Natural killer cell (primary cell): ENCODE measurements around the gene LIPF. TPM values are rescaled to one million over a fixed set of nuclear protein-coding genes. Genes with fewer than 3 reads are reported as not detected.

ENCODE experiments used
- ATAC-seq, 3 donors: fragments of 150-1000 bp in 2 of 3; fragments of 200-7000 bp in 1 of 3; cut with Tn5 transposase; 1 replicate in 1 of 3; 2 replicates in 2 of 3; pipeline ENCODE4 v1.10.0; 2021; ENCODE audit warnings: mild to moderate bottlenecking in 2 of 3, moderate library complexity in 2 of 3
- DNase-seq, 2 donors: peaks; one replicate each; pipeline versions ENCODE4 v3.0.0 to v3.0.0-alpha.2; 2013 to 2021; ENCODE audit warnings: mixed read lengths in 1 of 2
- H3K27ac ChIP-seq: one replicate; pipeline ENCODE4 v1.5.1; 2013; ENCODE audit warnings: mild to moderate bottlenecking, low read length
- H3K27me3 ChIP-seq: one replicate; pipeline ENCODE4 v1.6.1; 2013; ENCODE audit warnings: low read length; ENCODE audit not compliant: control insufficient read depth, insufficient read depth
- H3K36me3 ChIP-seq: one replicate; pipeline ENCODE4 v1.6.1; 2013; ENCODE audit warnings: low read length; ENCODE audit not compliant: control insufficient read depth, insufficient read depth
- H3K4me1 ChIP-seq: one replicate; pipeline ENCODE4 v1.6.1; 2013; ENCODE audit warnings: low read length; ENCODE audit not compliant: control insufficient read depth, insufficient read depth
- H3K4me3 ChIP-seq: one replicate; pipeline ENCODE4 v1.5.1; 2013; ENCODE audit warnings: low read length
- H3K9me3 ChIP-seq: one replicate; pipeline ENCODE4 v1.6.1; 2013; ENCODE audit warnings: low read length; ENCODE audit not compliant: control insufficient read depth, insufficient read depth
- H3K27ac Mint-ChIP-seq, 2 donors: one replicate each; pipeline ENCODE4 v1.8.0; 2022; ENCODE audit warnings: mild to moderate bottlenecking in 2 of 2, mixed read lengths in 2 of 2, moderate library complexity in 1 of 2
- H3K27me3 Mint-ChIP-seq, 2 donors: one replicate each; pipeline ENCODE4 v1.8.0; 2022; ENCODE audit warnings: low read depth in 2 of 2, mixed read lengths in 2 of 2
- H3K36me3 Mint-ChIP-seq: one replicate; pipeline ENCODE4 v1.8.0; 2022; ENCODE audit warnings: mixed read lengths
- H3K4me1 Mint-ChIP-seq, 2 donors: one replicate each; pipeline ENCODE4 v1.8.0; 2022; ENCODE audit warnings: mixed read lengths in 2 of 2
- H3K4me3 Mint-ChIP-seq: one replicate; pipeline ENCODE4 v1.8.0; 2022; ENCODE audit warnings: mild to moderate bottlenecking, moderate library complexity, mixed read lengths
- H3K9me3 Mint-ChIP-seq, 2 donors: one replicate each; pipeline ENCODE4 v1.8.0; 2022; ENCODE audit warnings: mixed read lengths in 2 of 2
- WGBS: methylation state at CpG from one replicate; pipeline ENCODE4 v1.1.7; 2013; ENCODE audit warnings: missing lambda C conversion rate; ENCODE audit not compliant: insufficient coverage; 5-methylcytosine and 5-hydroxymethylcytosine counted together
- intact Hi-C: fragments of 100-400 bp; cut with micrococcal nuclease; formaldehyde crosslinking; loops from one replicate; pipeline ENCODE4 v1.14.2; 2022
- total RNA-seq, 4 donors: library from RNA; stranded (reverse); fragments of 120-200 nt in 1 of 4; gene quantifications; one replicate each; pipeline versions ENCODE4 v1.2.3 to v1.2.4, GENCODE V29; 2013 to 2022
- TF ChIP-seq, protein P1 (sequence below): fragments of 200-600 bp; IDR thresholded peaks from one replicate; pipeline ENCODE4 v1.8.0; 2022; ENCODE audit warnings: antibody characterized with exemption

LIPF gene
- total RNA-seq, 3 donors from 2014 or later (not counting 1 experiment from before 2014, with no cell fraction given): not detected

DNA sequence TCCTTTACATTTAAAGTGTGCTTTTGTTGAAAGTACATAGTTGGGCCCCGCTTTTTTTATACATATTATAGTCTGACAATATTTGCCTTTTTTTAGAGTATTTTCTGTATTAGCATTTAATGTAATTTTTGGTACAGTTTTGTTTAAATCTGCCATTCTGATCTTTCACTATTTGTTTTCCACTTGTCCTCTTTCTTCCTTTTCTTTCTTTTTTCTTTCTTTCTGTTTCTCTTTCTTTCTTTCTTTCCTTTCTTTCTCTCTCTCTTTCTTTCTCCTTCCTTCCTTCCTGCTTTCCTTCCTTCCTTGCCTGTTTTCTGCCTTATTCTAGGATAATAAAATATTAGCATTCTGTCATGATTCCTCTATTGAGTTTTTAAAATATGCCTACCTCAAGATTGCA, 51.3 kb downstream of the LIPF start:
- no peaks in the 10 kb centered on the region for H3K36me3 ChIP-seq
- ATAC-seq (no peak), DNase-seq (no peak)
- H3K27me3 ChIP-seq: no peaks in the 10 kb centered on the region
- H3K9me3 Mint-ChIP-seq: no peaks in the 10 kb centered on the region
- no peaks in the 10 kb centered on the region for H3K4me1 Mint-ChIP-seq
- H3K4me3 Mint-ChIP-seq: no peak overlapping the region
- TF ChIP-seq, protein P1, sequence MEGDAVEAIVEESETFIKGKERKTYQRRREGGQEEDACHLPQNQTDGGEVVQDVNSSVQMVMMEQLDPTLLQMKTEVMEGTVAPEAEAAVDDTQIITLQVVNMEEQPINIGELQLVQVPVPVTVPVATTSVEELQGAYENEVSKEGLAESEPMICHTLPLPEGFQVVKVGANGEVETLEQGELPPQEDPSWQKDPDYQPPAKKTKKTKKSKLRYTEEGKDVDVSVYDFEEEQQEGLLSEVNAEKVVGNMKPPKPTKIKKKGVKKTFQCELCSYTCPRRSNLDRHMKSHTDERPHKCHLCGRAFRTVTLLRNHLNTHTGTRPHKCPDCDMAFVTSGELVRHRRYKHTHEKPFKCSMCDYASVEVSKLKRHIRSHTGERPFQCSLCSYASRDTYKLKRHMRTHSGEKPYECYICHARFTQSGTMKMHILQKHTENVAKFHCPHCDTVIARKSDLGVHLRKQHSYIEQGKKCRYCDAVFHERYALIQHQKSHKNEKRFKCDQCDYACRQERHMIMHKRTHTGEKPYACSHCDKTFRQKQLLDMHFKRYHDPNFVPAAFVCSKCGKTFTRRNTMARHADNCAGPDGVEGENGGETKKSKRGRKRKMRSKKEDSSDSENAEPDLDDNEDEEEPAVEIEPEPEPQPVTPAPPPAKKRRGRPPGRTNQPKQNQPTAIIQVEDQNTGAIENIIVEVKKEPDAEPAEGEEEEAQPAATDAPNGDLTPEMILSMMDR: no peak
- H3K27ac Mint-ChIP-seq: no peak overlapping the region
- intact Hi-C loops: no loop called here
- no peak overlapping the region for H3K4me3 ChIP-seq
- no peaks in the 10 kb centered on the region for H3K4me1 ChIP-seq
- H3K27me3 Mint-ChIP-seq: peaks cover 14% of the 10 kb centered on the region in 2 donors
- no peaks in the 10 kb centered on the region for H3K36me3 Mint-ChIP-seq
- no CpG with 5 or more reads among the region's 1 CpG for WGBS
- H3K27ac ChIP-seq: no peak overlapping the region
- H3K9me3 ChIP-seq: no peaks in the 10 kb centered on the region

DNA sequence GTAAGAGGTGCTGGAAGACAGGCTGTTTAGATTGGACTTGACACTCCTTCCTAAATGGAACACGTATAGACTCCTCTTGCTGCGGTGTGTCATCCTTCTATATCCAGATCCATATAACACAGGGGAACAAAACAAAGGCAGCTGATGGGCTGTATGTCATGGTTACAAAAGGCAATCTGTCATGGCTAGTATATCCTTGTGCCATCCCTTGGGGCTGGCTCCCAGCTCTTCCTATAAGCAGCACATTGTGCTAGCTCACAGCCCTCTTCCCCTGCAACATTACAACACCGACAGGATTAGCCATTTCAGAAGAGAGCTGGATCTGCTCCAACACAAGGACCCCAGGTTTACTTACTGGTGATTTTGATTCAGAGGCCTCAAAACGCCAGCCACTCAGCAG, 57.1 kb downstream of the LIPF start:
- Mint-ChIP-seq H3K36me3 (no peaks in the 10 kb centered on the region), H3K27me3 (peaks cover 0 to 10% of the 10 kb centered on the region in 2 donors), H3K27ac (no peak overlapping the region), H3K4me1 (peaks cover 6 to 7% of the 10 kb centered on the region in 2 donors), H3K9me3 (no peaks in the 10 kb centered on the region), H3K4me3 (no peak overlapping the region)
- TF ChIP-seq, protein P1: no peak
- DNase-seq: no peak
- no peak overlapping the region for H3K4me3 ChIP-seq
- intact Hi-C loops: no loop called here
- H3K27me3 ChIP-seq: no peaks in the 10 kb centered on the region
- 94% methylated on average over 4 of the region's 4 CpGs for WGBS
- no peaks in the 10 kb centered on the region for H3K36me3 ChIP-seq
- ATAC-seq: no peak
- H3K27ac ChIP-seq: no peak overlapping the region
- no peaks in the 10 kb centered on the region for H3K9me3 ChIP-seq
- no peaks in the 10 kb centered on the region for H3K4me1 ChIP-seq

DNA sequence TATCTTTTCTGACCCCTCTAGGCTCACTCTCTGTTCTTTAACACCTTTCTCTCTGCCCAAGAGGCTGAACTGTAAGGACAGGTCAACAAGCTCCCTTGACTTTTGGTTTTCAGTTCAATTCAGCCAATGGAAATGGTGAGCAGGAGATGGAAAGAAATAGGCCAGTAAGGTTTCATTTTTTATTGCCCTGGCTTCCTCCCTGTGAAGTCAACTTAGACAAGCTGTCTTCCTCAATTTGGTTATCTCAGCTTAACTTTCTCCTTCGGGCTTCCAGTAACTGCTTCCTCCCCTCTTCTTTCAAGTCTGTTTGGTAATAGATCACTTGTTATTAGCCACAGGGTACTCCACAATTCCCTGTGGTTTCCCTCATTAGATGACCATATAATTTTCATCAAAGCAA, 61.6 kb downstream of the LIPF start:
- no peak for ATAC-seq
- TF ChIP-seq, protein P1: no peak
- no peak overlapping the region for H3K27ac Mint-ChIP-seq
- H3K9me3 Mint-ChIP-seq: no peaks in the 10 kb centered on the region
- Histone ChIP-seq H3K4me3 (no peak overlapping the region), H3K36me3 (no peaks in the 10 kb centered on the region), H3K27me3 (no peaks in the 10 kb centered on the region), H3K9me3 (no peaks in the 10 kb centered on the region), H3K4me1 (no peaks in the 10 kb centered on the region), H3K27ac (no peak overlapping the region)
- no peak for DNase-seq
- no peaks in the 10 kb centered on the region for H3K36me3 Mint-ChIP-seq
- intact Hi-C loops: no loop called here
- peaks cover 6 to 7% of the 10 kb centered on the region in 2 donors for H3K4me1 Mint-ChIP-seq
- WGBS: 6% methylated on average over 1 of the region's 1 CpG
- H3K27me3 Mint-ChIP-seq: peaks cover 0 to 3% of the 10 kb centered on the region in 2 donors
- H3K4me3 Mint-ChIP-seq: no peak overlapping the region

DNA sequence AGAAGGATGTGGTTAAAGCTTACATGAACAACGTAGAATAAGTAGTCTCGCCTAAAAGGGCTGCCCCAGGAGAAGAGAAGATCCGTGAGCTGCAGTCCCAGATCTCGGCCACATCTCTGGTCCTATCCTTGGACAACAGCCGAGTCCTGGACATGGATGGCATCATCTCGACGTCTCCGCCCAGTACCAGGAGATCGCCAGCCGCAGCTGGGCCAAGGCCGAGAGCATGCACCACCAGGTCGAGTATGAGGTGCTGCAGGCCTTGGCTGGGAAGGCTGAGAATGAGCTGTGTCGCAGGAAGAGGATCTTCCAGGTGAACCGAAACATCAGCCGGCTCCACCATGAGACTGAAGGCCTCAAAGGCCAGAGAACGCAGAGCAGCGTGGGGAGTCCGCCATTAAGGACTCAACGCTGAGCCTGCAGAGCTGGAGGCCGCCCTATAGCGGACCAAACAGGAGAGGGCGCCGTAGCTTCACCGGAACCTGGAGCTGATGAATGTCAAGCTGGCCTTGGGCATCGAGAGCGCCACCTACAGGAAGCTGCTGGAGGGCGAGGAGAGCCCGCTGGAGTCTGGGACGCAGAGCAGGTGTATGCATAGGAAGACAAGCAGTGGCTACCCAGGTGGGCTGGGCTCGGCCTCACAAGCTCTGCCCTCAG, 64.0 kb downstream of the LIPF start:
- Mint-ChIP-seq H3K4me1 (peaks cover 6 to 7% of the 10 kb centered on the region in 2 donors), H3K27ac (no peak overlapping the region), H3K4me3 (no peak overlapping the region), H3K9me3 (no peaks in the 10 kb centered on the region), H3K36me3 (no peaks in the 10 kb centered on the region), H3K27me3 (peaks cover 0 to 3% of the 10 kb centered on the region in 2 donors)
- ATAC-seq: peak in 1 of 3 donors; percentile 28
- Histone ChIP-seq H3K4me3 (no peak overlapping the region), H3K27me3 (no peaks in the 10 kb centered on the region), H3K9me3 (no peaks in the 10 kb centered on the region), H3K4me1 (no peaks in the 10 kb centered on the region), H3K36me3 (no peaks in the 10 kb centered on the region), H3K27ac (no peak overlapping the region)
- DNase-seq: peak in 1 of 2 donors; percentile 31
- WGBS: 91% methylated on average over 30 of the region's 30 CpGs
- intact Hi-C loops: no loop called here
- TF ChIP-seq, protein P1: no peak
